Kidney tubule cell (primary cell): ENCODE data around the gene TRIM60.
"Not testable (repeated sequence)": the region's sequence is repeated elsewhere in the genome, so short reads cannot be mapped to it uniquely, and the experiment has no call there.

Experiments
- DNase-seq: peaks from one replicate; pipeline ENCODE4 v3.0.0-alpha.2; 2018; ENCODE audit warnings: low spot score

The TRIM60 gene

GRCh38 chr4:165055601-165056000 is 23.8 kb downstream of the TRIM60 start:
- no peak for DNase-seq

GRCh38 chr4:165058666-165059065 is 26.9 kb downstream of the TRIM60 start:
- DNase-seq: no peak

- DNase-seq: no peak
Observed at GRCh38 chr4:165059386-165059785, 27.6 kb downstream of the TRIM60 start.

DNA sequence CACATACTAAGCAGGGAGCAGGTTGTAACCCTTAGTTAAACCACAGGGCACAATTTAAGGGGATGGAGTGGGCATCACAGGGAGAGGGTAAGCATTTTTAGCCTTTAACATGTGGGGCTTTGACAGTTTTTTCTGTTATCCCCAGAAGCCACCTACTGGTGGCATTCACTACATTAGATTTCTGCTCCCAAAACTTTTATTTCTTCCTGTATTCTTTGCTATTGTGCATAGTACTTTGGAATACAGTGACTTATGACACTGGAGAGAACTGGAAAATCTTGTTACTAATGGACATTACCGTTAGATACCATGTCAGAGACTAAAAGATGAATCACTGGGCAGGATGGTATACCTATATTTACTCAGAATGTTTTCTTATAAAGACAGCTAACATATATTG is 29.1 kb downstream of the TRIM60 start:
- DNase-seq: no peak

GRCh38 chr4:165070560-165070959 is 38.8 kb downstream of the TRIM60 start:
- no peak for DNase-seq

DNA sequence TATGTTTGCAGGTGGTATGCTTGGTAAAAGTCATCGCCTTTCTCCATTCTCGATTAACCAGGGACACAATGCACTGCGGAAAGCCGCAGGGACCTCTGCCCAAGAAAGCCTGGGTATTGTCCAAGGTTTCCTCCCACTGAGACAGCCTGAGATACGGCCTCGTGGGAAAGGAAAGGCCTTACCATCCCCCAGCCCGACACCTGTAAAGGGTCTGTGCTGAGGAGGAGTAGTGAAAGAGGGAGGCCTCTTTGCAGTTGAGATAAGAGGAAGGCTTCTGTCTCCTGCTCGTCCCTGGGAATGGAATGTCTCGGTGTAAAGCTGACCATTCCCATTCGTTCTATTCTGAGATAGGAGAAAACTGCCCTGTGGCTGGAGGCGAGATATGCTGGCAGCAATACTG is 41.5 kb downstream of the TRIM60 start:
- not testable (repeated sequence) for DNase-seq

- DNase-seq: no peak
Observed at GRCh38 chr4:165077034-165077578, 45.3 kb downstream of the TRIM60 start.

GRCh38 chr4:165079476-165079875 is 47.7 kb downstream of the TRIM60 start:
- peak; percentile 65 for DNase-seq

- not testable (repeated sequence) for DNase-seq
Observed at GRCh38 chr4:165084787-165085186, 53.0 kb downstream of the TRIM60 start.

GRCh38 chr4:165085946-165086345 is 54.1 kb downstream of the TRIM60 start:
- no peak for DNase-seq

GRCh38 chr4:165088366-165088765 is 56.6 kb downstream of the TRIM60 start:
- DNase-seq: no peak
